CD4-positive, alpha-beta T cell treated with Interleukin-17A for 4 hours (primary cell): ENCODE results near the gene CDKN1B.
"Not testable (repeated sequence)": the region's sequence is repeated elsewhere in the genome, so short reads cannot be mapped to it uniquely, and the experiment has no call there.

Source experiments
- DNase-seq: peaks from one replicate; pipeline ENCODE4 v3.0.0-alpha.2; 2020; ENCODE audit warnings: mixed read lengths

The CDKN1B gene

GRCh38 chr12:12725086-12725955, 8.2 kb downstream of the CDKN1B start:
- DNase-seq, result peak; percentile 93

- DNase-seq, result no peak
These were observed 8.9 kb downstream of the CDKN1B start for GRCh38 chr12:12725956-12726554.

DNA sequence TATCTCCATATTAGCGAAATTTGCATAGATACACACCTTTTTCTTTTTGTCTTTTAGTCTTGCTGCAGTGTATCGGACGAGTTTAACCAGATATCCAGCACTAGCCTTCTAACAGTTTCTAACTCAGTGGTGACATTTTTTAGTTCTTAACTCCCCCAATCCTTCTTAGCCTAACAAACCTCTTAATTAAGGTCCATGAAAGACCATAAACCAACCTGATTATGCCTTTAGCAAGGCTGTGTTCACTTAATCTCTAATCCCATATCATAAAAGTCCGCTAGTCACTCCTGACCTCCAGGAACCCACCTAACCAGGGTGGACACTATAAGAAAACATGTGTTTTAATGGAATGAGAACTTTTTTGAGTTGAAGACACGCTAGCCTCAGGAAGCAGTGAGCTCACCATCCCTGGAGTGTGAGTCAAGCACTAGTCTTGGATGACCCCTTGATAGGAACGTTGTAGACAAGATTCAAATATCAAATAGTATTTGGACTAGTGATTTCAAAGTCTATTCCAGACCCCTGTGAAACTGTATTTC, 9.5 kb downstream of the CDKN1B start:
- DNase-seq, result no peak

DNA sequence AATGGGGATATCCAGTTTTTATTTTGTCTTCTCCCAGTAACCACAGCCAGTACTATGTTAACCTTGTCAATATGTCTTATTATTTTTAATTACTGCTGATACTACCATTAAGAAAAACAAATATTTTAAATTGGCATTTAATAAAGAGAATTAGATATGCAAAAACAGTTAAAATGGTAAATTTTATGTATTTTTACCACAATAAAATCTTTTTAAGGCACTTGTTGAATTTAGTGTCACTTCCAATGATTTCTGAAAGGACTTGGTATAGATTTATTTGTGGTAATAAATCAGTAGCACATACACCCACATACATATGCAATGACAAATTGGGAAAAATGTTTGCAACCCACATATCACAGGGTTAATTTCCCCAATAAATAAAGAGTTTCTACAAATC, 14.0 kb downstream of the CDKN1B start:
- no peak for DNase-seq

GRCh38 chr12:12731785-12732184, 14.6 kb downstream of the CDKN1B start:
- DNase-seq, result no peak

DNA sequence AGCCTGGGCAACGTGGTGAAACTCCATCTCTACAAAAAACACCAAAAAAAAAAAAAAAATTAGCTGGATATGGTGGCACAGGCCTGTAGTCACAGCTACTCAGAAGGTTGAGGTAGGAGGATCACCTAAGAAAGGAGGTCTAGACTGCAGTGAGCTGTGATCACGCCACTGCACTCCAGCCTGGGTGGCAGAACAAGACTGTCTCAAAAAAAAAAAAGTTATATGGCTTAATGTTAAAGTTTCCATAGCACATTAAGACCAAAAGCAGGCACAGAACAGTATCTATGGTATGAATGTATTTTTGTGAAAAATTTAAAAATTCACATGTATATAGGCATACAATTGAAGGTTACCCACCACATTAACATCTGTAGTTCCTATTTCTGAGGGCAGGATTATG, 15.9 kb downstream of the CDKN1B start:
- no peak for DNase-seq

- no peak for DNase-seq
These were observed 16.9 kb downstream of the CDKN1B start for GRCh38 chr12:12734054-12734453.

- DNase-seq, result no peak
These were observed 17.4 kb downstream of the CDKN1B start for GRCh38 chr12:12734561-12735071.

DNA sequence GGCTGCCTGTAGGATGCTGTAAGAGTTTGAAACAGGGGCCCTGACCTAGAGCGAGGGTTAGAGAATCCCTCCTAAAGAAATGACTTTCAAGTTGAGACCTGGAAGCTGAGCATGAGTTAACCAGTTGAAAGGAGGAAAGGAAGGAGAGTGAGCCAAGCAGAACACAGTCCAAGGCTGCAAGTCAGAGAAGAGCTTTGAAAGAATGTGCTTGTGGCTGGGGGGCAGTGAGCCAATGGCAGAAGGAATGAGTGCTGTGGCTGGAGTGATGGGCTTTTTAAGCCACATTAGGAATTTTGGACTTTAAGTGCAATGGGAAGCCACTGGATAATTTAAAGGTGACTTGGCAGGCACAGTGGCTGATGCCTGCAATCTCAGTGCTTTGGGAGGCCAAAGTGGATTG, 18.1 kb downstream of the CDKN1B start:
- DNase-seq, result no peak

- peak; percentile 61 for DNase-seq
These were observed 19.9 kb downstream of the CDKN1B start for GRCh38 chr12:12736759-12737676.

GRCh38 chr12:12738152-12738551, 21.0 kb downstream of the CDKN1B start:
- not testable (repeated sequence) for DNase-seq

GRCh38 chr12:12741660-12742059, 24.5 kb downstream of the CDKN1B start:
- no peak for DNase-seq

GRCh38 chr12:12744546-12745305, 27.6 kb downstream of the CDKN1B start:
- DNase-seq, result no peak

GRCh38 chr12:12745576-12746211, 28.5 kb downstream of the CDKN1B start:
- no peak for DNase-seq

- DNase-seq, result no peak
These were observed 30.1 kb downstream of the CDKN1B start for GRCh38 chr12:12747278-12747677.

DNA sequence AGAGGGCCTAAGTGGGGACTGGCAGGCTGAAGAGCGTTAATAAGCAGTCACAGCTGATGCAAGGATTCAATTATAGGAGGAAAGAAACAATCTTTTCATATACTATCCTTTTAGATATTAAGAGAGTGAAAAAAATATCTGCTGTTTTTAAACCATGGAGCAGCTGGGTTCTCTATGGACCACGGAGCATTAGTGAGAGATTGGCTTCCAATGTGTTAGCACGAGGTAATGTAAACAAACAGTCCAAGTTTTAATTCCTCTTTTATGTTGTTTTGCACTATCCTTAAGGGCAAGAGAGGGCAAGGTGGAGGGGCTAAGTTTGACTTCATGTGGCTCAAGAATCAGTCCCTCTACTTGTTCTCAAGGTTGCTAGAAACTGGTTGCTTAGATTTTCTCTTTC, 30.9 kb downstream of the CDKN1B start:
- DNase-seq, result no peak

DNA sequence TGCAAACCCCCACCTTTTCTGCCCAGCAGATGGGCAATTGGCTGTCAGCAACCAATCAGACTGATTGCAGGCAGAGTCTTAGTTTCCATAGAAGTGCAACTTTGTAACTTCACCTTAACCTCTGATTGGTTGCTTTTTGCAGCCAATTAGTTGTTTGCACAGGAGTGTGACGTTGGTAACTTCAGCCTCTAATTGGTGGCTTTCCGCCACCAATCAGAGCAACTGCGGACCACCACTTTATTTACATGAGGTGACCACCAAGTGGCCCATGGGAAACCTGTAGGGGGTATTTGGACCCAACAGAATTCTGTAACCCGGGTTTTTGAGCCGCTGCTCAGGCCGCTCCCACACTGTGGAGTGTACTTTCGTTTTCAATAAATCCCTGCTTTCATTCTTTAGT, 32.3 kb downstream of the CDKN1B start:
- DNase-seq, result no peak

GRCh38 chr12:12755923-12756322, 38.8 kb downstream of the CDKN1B start:
- DNase-seq, result no peak

DNA sequence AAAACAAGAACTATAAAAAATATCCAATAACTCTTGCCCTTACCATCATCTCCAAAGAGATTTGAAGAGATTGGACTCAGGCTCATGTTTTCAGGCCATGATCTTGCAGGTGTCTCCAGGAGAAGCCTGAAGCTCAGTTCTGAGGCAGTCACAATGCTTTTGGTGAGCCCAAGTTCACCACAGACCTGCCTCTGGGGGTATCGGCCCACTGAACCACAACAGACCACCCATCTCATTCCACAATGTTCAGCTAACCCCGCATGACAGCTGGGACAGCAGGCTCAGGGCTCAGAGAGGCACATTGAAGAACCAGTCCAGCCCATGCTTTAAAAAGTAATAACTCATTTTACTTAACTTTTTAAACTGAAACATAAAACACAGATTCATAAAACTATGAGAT, 40.0 kb downstream of the CDKN1B start:
- no peak for DNase-seq

DNA sequence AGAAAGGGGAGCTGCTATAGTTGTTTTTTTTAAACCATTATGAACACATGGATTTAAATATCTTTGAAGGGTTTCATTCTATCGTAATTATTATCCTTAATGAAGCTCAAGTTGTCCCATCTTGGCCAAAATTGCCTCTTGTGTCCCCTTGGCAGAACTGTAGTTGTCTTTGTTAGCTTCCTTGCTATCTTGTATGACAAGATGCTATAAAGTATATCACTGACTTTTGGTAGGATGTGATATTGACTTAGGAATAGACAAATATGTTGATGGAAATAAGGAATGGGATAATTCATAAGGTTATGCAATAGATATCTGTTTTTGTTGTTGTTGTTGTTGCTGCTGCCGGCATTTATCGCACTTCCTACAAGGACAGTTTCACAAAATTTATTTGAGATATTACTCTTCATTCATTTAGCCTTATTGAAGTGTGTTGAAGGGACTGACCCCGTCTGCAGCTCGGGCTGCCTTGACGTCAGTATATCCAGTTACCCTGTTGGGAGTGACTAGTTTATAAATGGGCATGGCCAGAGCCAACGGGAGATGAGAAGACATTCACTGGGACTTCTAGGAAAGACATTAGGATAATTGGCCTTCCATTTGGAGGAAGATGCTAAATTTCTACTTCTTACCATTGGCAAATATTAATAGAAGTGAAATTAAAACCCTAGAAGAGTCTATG, 42.2 kb downstream of the CDKN1B start:
- DNase-seq, result no peak

DNA sequence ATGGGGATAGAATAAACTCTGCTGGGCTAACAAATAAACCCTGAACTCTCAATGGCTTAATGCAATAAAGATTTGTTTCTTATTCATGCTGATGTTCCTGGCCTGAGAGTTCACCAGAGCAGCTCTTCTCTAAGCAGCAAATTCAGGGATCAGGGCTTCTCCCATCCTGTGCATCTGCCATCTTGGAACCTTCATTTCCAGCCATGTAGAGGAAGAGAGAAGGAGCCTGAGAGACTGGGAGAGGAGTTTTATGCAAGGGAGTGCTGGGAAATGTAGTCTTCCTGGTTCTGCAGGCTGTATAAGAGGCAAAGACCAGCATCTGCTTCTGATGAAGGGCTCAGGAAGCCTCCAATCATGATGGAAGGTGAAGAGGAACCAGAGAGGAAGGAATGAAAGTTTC, 47.7 kb downstream of the CDKN1B start:
- DNase-seq, result no peak
